HUES64 (cell line): ENCODE data around the gene FUT7.

ENCODE experiments used
- H3K27ac ChIP-seq: 2 replicates; pipeline ENCODE4 v1.7.0; 2013; ENCODE audit warnings: low read depth, low read length, inconsistent platforms
- H3K27me3 ChIP-seq: 2 replicates; pipeline ENCODE4 v1.6.1; 2013; ENCODE audit warnings: mild to moderate bottlenecking, low read length; ENCODE audit not compliant: insufficient read depth
- H3K36me3 ChIP-seq: 2 replicates; pipeline ENCODE4 v1.6.1; 2013; ENCODE audit warnings: mild to moderate bottlenecking, low read length; ENCODE audit not compliant: insufficient read depth
- H3K4me1 ChIP-seq: 2 replicates; pipeline ENCODE4 v1.6.1; 2013; ENCODE audit warnings: mild to moderate bottlenecking, low read length, moderate library complexity; ENCODE audit not compliant: insufficient read depth
- H3K4me3 ChIP-seq: 2 replicates; pipeline ENCODE4 v1.5.1; 2013; ENCODE audit warnings: mild to moderate bottlenecking, low read length, moderate library complexity
- H3K9ac ChIP-seq: 2 replicates; pipeline ENCODE4 v1.6.1; 2013; ENCODE audit warnings: mild to moderate bottlenecking, low read depth, low read length
- H3K9me3 ChIP-seq: 2 replicates; pipeline ENCODE4 v1.6.1; 2013; ENCODE audit warnings: low read depth, low read length; ENCODE audit not compliant: insufficient read depth
- WGBS: fragments of 150-250, 120-280 bp; methylation state at CpG from one replicate; pipeline ENCODE4 v1.1.7; 2013; ENCODE audit warnings: missing lambda C conversion rate; 5-methylcytosine and 5-hydroxymethylcytosine counted together

Gene FUT7

GRCh38 chr9:137073992-137074399 lies 42.1 kb upstream of the FUT7 start:
- Histone ChIP-seq H3K36me3 (no peaks in the 10 kb centered on the region), H3K4me3 (no peak overlapping the region), H3K9ac (no peak overlapping the region), H3K9me3 (no peaks in the 10 kb centered on the region), H3K4me1 (peaks cover 12% of the 10 kb centered on the region; the same call in 1 of the 2 replicates), H3K27ac (no peak overlapping the region), H3K27me3 (peaks cover 40% of the 10 kb centered on the region)
- 93% methylated on average over 8 of the region's 8 CpGs for WGBS

- peak overlapping the region; percentile 75 for H3K4me3 ChIP-seq
- H3K27ac ChIP-seq: no peak overlapping the region; the same call in 1 of the 2 replicates
- no peaks in the 10 kb centered on the region for H3K36me3 ChIP-seq
- H3K9ac ChIP-seq: peak overlapping the region; percentile 54; the same call in 1 of the 2 replicates
- no peaks in the 10 kb centered on the region for H3K9me3 ChIP-seq
- peaks cover 12% of the 10 kb centered on the region; the same call in 1 of the 2 replicates for H3K4me1 ChIP-seq
- peaks cover 19% of the 10 kb centered on the region; the same call in 1 of the 2 replicates for H3K27me3 ChIP-seq
- WGBS: 94% methylated on average over 2 of the region's 2 CpGs
Measured at GRCh38 chr9:137071282-137071681, 39.4 kb upstream of the FUT7 start.

- Histone ChIP-seq H3K4me3 (peak overlapping the region; percentile 75), H3K36me3 (0 out of 2 replicates have a peak, but pooled peaks cover 1% of the 10 kb centered on the region), H3K9ac (peak overlapping the region; percentile 54), H3K27ac (peak overlapping the region; percentile 55; the same call in 1 of the 2 replicates), H3K4me1 (peaks cover 12% of the 10 kb centered on the region; the same call in 1 of the 2 replicates), H3K9me3 (no peaks in the 10 kb centered on the region), H3K27me3 (peaks cover 16% of the 10 kb centered on the region; the same call in 1 of the 2 replicates)
- WGBS: 29% methylated on average over 6 of the region's 6 CpGs
Measured at GRCh38 chr9:137070906-137071275, 39.0 kb upstream of the FUT7 start.

GRCh38 chr9:137070201-137070905 lies 38.5 kb upstream of the FUT7 start, which contains the start of gene SAPCD2:
TSS of gene SAPCD2 (minus strand) at chr9:137070557. CDS start at chr9:137070460, 97 bp downstream.
- H3K4me1 ChIP-seq: peaks cover 12% of the 10 kb centered on the region; the same call in 1 of the 2 replicates
- H3K27me3 ChIP-seq: peaks cover 16% of the 10 kb centered on the region; the same call in 1 of the 2 replicates
- peak within 1 kb of the TSS; percentile 83 for H3K9ac ChIP-seq
- H3K27ac ChIP-seq: peak within 1 kb of the TSS; percentile 55; the same call in 1 of the 2 replicates
- peak within 1 kb of the TSS; percentile 75 for H3K4me3 ChIP-seq
- WGBS: under 1% methylated on average over 74 of the region's 74 CpGs
- peaks cover 6% of the 10 kb centered on the region for H3K36me3 ChIP-seq
- H3K9me3 ChIP-seq: no peaks in the 10 kb centered on the region

- no peaks in the 10 kb centered on the region for H3K9me3 ChIP-seq
- 3% methylated on average over 52 of the region's 52 CpGs for WGBS
- H3K4me3 ChIP-seq: peak overlapping the region; percentile 75
- peaks cover 11% of the 10 kb centered on the region for H3K36me3 ChIP-seq
- peaks cover 8% of the 10 kb centered on the region; the same call in 1 of the 2 replicates for H3K4me1 ChIP-seq
- no peak overlapping the region for H3K27ac ChIP-seq
- H3K9ac ChIP-seq: peak overlapping the region; percentile 83; the same call in 1 of the 2 replicates
- peaks cover 16% of the 10 kb centered on the region; the same call in 1 of the 2 replicates for H3K27me3 ChIP-seq
Measured at GRCh38 chr9:137069508-137070091, 37.7 kb upstream of the FUT7 start.

- Histone ChIP-seq H3K27ac (no peak overlapping the region), H3K9me3 (no peaks in the 10 kb centered on the region), H3K27me3 (peaks cover 16% of the 10 kb centered on the region; the same call in 1 of the 2 replicates), H3K4me3 (peak overlapping the region; percentile 75), H3K36me3 (peaks cover 11% of the 10 kb centered on the region), H3K9ac (no peak overlapping the region), H3K4me1 (peaks cover 8% of the 10 kb centered on the region; the same call in 1 of the 2 replicates)
- 89% methylated on average over 17 of the region's 17 CpGs for WGBS
Measured at GRCh38 chr9:137068539-137069507, 36.9 kb upstream of the FUT7 start.

GRCh38 chr9:137067860-137068538 lies 36.1 kb upstream of the FUT7 start:
- H3K9me3 ChIP-seq: no peaks in the 10 kb centered on the region
- no peak overlapping the region for H3K9ac ChIP-seq
- 67% methylated on average over 12 of the region's 12 CpGs for WGBS
- peak overlapping the region; percentile 75; the same call in 1 of the 2 replicates for H3K4me3 ChIP-seq
- H3K27me3 ChIP-seq: peaks cover 16% of the 10 kb centered on the region; the same call in 1 of the 2 replicates
- H3K27ac ChIP-seq: no peak overlapping the region
- H3K4me1 ChIP-seq: peaks cover 8% of the 10 kb centered on the region; the same call in 1 of the 2 replicates
- H3K36me3 ChIP-seq: peaks cover 11% of the 10 kb centered on the region

- H3K4me1 ChIP-seq: peaks cover 6% of the 10 kb centered on the region; the same call in 1 of the 2 replicates
- H3K36me3 ChIP-seq: peaks cover 11% of the 10 kb centered on the region
- H3K4me3 ChIP-seq: no peak overlapping the region
- no peak overlapping the region for H3K9ac ChIP-seq
- no peaks in the 10 kb centered on the region for H3K9me3 ChIP-seq
- peaks cover 14% of the 10 kb centered on the region; the same call in 1 of the 2 replicates for H3K27me3 ChIP-seq
- WGBS: 94% methylated on average over 26 of the region's 26 CpGs
- H3K27ac ChIP-seq: no peak overlapping the region
Measured at GRCh38 chr9:137066096-137066861, 34.4 kb upstream of the FUT7 start.

- no peak overlapping the region for H3K9ac ChIP-seq
- H3K4me1 ChIP-seq: peaks cover 3% of the 10 kb centered on the region; the same call in 1 of the 2 replicates
- H3K9me3 ChIP-seq: no peaks in the 10 kb centered on the region
- peaks cover 11% of the 10 kb centered on the region for H3K36me3 ChIP-seq
- no peak overlapping the region for H3K27ac ChIP-seq
- H3K27me3 ChIP-seq: peaks cover 11% of the 10 kb centered on the region; the same call in 1 of the 2 replicates
- no peak overlapping the region for H3K4me3 ChIP-seq
- WGBS: 93% methylated on average over 23 of the region's 23 CpGs
Measured at GRCh38 chr9:137065336-137065967, 33.6 kb upstream of the FUT7 start.
